ENCODE data around the gene PDLIM1. TPM values are rescaled to one million over a fixed set of nuclear protein-coding genes. Genes with fewer than 3 reads are reported as not detected.

The PDLIM1 gene
- total RNA-seq, 2 donors from 2014 or later = 93.9 to 158 TPM

- H3K27me3 ChIP-seq (ENCODE audit: control insufficient read depth, insufficient read depth, low read length, poor library complexity, severe bottlenecking) = no peaks in the 10 kb centered on the region
- H3K4me1 ChIP-seq (ENCODE audit: control insufficient read depth, insufficient read depth, low read length) = peaks cover 34% of the 10 kb centered on the region
- H3K36me3 ChIP-seq (ENCODE audit: control insufficient read depth, insufficient read depth, low read length) = no peaks in the 10 kb centered on the region
- no peak overlapping the region for H3K27ac ChIP-seq (ENCODE audit: low read depth, low read length)
- no peaks in the 10 kb centered on the region for H3K9me3 ChIP-seq (ENCODE audit: control insufficient read depth, low read length)
- H3K36me3 Mint-ChIP-seq (ENCODE audit: low read depth) = no peaks in the 10 kb centered on the region
- peaks cover 3% of the 10 kb centered on the region for H3K27me3 Mint-ChIP-seq (ENCODE audit: insufficient read depth)
- peaks cover 45% of the 10 kb centered on the region for H3K4me1 Mint-ChIP-seq
- TF ChIP-seq CTCF (conservative IDR thresholded peaks at IDR 0.05) = no peak
- peak overlapping the region; percentile 89 for H3K27ac Mint-ChIP-seq
- no peaks in the 10 kb centered on the region for H3K9me3 Mint-ChIP-seq
- WGBS, 2 experiments (ENCODE audit: insufficient coverage in 1 of 2, insufficient read length in 1 of 2) = 34 to 61% methylated on average over 8 to 10 of the region's 10 CpGs
- DNase-seq = peak; percentile 74
- no peak overlapping the region for H3K9ac ChIP-seq (ENCODE audit: extremely low read depth, low read length, poor library complexity, severe bottlenecking)
- peak overlapping the region; percentile 52 for H3K4me3 ChIP-seq (ENCODE audit: low read length)
- H3K4me3 Mint-ChIP-seq = peak overlapping the region; percentile 21
Observed at GRCh38 chr10:95305606-95306317, 15.0 kb upstream of the PDLIM1 start.

GRCh38 chr10:95304976-95305375, 14.2 kb upstream of the PDLIM1 start:
- Mint-ChIP-seq H3K4me1 (peaks cover 37% of the 10 kb centered on the region), H3K9me3 (no peaks in the 10 kb centered on the region), H3K36me3 (ENCODE audit: low read depth) (no peaks in the 10 kb centered on the region), H3K27ac (no peak overlapping the region), H3K4me3 (no peak overlapping the region), H3K27me3 (ENCODE audit: insufficient read depth) (peaks cover 6% of the 10 kb centered on the region)
- no peak overlapping the region for H3K9ac ChIP-seq (ENCODE audit: extremely low read depth, low read length, poor library complexity, severe bottlenecking)
- 55% methylated on average over 2 of the region's 2 CpGs; no CpG with 5 or more reads in 1 of the 2 experiments for WGBS, 2 experiments (ENCODE audit: insufficient coverage in 1 of 2, insufficient read length in 1 of 2)
- H3K27ac ChIP-seq (ENCODE audit: low read depth, low read length) = no peak overlapping the region
- H3K4me3 ChIP-seq (ENCODE audit: low read length) = peak overlapping the region; percentile 52
- no peak for TF ChIP-seq CTCF (conservative IDR thresholded peaks at IDR 0.05)
- no peaks in the 10 kb centered on the region for H3K9me3 ChIP-seq (ENCODE audit: control insufficient read depth, low read length)
- DNase-seq = no peak
- H3K27me3 ChIP-seq (ENCODE audit: control insufficient read depth, insufficient read depth, low read length, poor library complexity, severe bottlenecking) = no peaks in the 10 kb centered on the region
- no peaks in the 10 kb centered on the region for H3K36me3 ChIP-seq (ENCODE audit: control insufficient read depth, insufficient read depth, low read length)
- H3K4me1 ChIP-seq (ENCODE audit: control insufficient read depth, insufficient read depth, low read length) = peaks cover 28% of the 10 kb centered on the region

- H3K27me3 Mint-ChIP-seq (ENCODE audit: insufficient read depth) = peaks cover 6% of the 10 kb centered on the region
- no peak overlapping the region for H3K4me3 Mint-ChIP-seq
- H3K4me3 ChIP-seq (ENCODE audit: low read length) = peak overlapping the region; percentile 52
- H3K36me3 ChIP-seq (ENCODE audit: control insufficient read depth, insufficient read depth, low read length) = no peaks in the 10 kb centered on the region
- peaks cover 28% of the 10 kb centered on the region for H3K4me1 ChIP-seq (ENCODE audit: control insufficient read depth, insufficient read depth, low read length)
- no peaks in the 10 kb centered on the region for H3K27me3 ChIP-seq (ENCODE audit: control insufficient read depth, insufficient read depth, low read length, poor library complexity, severe bottlenecking)
- H3K9ac ChIP-seq (ENCODE audit: extremely low read depth, low read length, poor library complexity, severe bottlenecking) = no peak overlapping the region
- no peaks in the 10 kb centered on the region for H3K9me3 ChIP-seq (ENCODE audit: control insufficient read depth, low read length)
- TF ChIP-seq CTCF (conservative IDR thresholded peaks at IDR 0.05) = no peak
- no peak overlapping the region for H3K27ac Mint-ChIP-seq
- WGBS, 2 experiments (ENCODE audit: insufficient coverage in 1 of 2, insufficient read length in 1 of 2) = 39 to 47% methylated on average over 4 of the region's 4 CpGs
- H3K27ac ChIP-seq (ENCODE audit: low read depth, low read length) = no peak overlapping the region
- H3K9me3 Mint-ChIP-seq = no peaks in the 10 kb centered on the region
- DNase-seq = no peak
- H3K4me1 Mint-ChIP-seq = peaks cover 32% of the 10 kb centered on the region
- no peaks in the 10 kb centered on the region for H3K36me3 Mint-ChIP-seq (ENCODE audit: low read depth)
Observed at GRCh38 chr10:95304463-95304862, 13.7 kb upstream of the PDLIM1 start.
